Panc1 (cell line): ENCODE data around the gene SYT9.

Experiments used
- CTCF ChIP-seq: fragments of 450-650 bp; IDR thresholded peaks from 2 replicates; pipeline ENCODE4 v1.5.1; 2017; ENCODE audit warnings: mild to moderate bottlenecking
- POLR2AphosphoS5 ChIP-seq: IDR thresholded peaks from 2 replicates; pipeline ENCODE4 v1.6.1; 2012; ENCODE audit warnings: mild to moderate bottlenecking, low read depth, low read length, moderate library complexity

- TF ChIP-seq CTCF, result no peak
- TF ChIP-seq POLR2AphosphoS5, result no peak
Observed at GRCh38 chr11:7306900-7307299, 55.2 kb downstream of the SYT9 start.
